Activated CD8-positive, alpha-beta memory T cell treated with anti-CD3 and anti-CD28 coated beads, Interleukin-2, amount 10 ng/mL, durations not matched to agents 7 days and 5 days (primary cell): ENCODE measurements around the gene DSCAM. TPM values are rescaled to one million over a fixed set of nuclear protein-coding genes. Genes with fewer than 3 reads are reported as not detected.
"Not testable (repeated sequence)": the region's sequence is repeated elsewhere in the genome, so short reads cannot be mapped to it uniquely, and the experiment has no call there.

ENCODE experiments used
- ATAC-seq: fragments of 150-1000 bp; cut with Tn5 transposase; one replicate; pipeline ENCODE4 v1.10.0; 2021; ENCODE audit warnings: moderate library complexity
- CTCF ChIA-PET: fragments of 350-600 bp; sonication (Branson Sonifier 250); formaldehyde crosslinking; loops from one replicate; lab custom pipeline; 2021; ENCODE audit warnings: antibody characterized with exemption; lab: Charles Lee
- DNase-seq: peaks from one replicate; pipeline ENCODE4 v3.0.0-alpha.2; 2020
- H3K27ac Mint-ChIP-seq: one replicate; pipeline ENCODE4 v1.8.0; 2021; ENCODE audit warnings: mild to moderate bottlenecking, mixed read lengths
- H3K27me3 Mint-ChIP-seq: one replicate; pipeline ENCODE4 v1.8.0; 2021; ENCODE audit warnings: mixed read lengths
- H3K36me3 Mint-ChIP-seq: one replicate; pipeline ENCODE4 v1.8.0; 2021; ENCODE audit warnings: mild to moderate bottlenecking, mixed read lengths
- H3K4me1 Mint-ChIP-seq: one replicate; pipeline ENCODE4 v1.8.0; 2021; ENCODE audit warnings: mixed read lengths
- H3K4me3 Mint-ChIP-seq: one replicate; pipeline ENCODE4 v1.8.0; 2021; ENCODE audit warnings: mild to moderate bottlenecking, moderate library complexity, mixed read lengths
- H3K9me3 Mint-ChIP-seq: one replicate; pipeline ENCODE4 v1.8.0; 2022; ENCODE audit warnings: low read depth, mixed read lengths
- total RNA-seq, 2 experiments: library from RNA; stranded (reverse); gene quantifications; one replicate each; pipeline ENCODE4 v1.2.3, GENCODE V29; 2021

The DSCAM gene
- total RNA-seq, 2 experiments from 2014 or later: not detected

DNA sequence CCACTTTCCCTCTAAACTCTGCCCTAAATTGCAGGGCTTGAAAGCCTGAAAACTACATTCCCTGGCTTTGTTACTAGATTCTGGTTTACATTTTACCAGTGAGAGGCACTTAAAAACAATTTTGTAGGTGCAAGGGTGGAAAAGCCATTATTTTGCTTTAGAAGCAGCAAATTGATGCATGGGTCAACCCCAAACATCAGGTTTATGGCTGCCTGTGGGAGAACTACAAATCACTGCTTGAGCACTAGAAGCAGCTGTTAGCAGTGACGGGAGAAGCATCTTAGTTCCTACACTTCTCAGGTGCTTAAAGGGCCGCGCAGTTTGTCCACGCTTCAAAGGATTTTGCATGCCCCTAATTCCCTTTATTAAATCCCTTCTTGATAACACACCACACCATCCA, 562.5 kb downstream of the DSCAM start:
- no peaks in the 10 kb centered on the region for H3K4me1 Mint-ChIP-seq
- H3K9me3 Mint-ChIP-seq: peaks cover 13% of the 10 kb centered on the region
- H3K27me3 Mint-ChIP-seq: no peaks in the 10 kb centered on the region
- peaks cover 2% of the 10 kb centered on the region for H3K36me3 Mint-ChIP-seq
- CTCF ChIA-PET: no interaction called here
- no peak for ATAC-seq
- H3K27ac Mint-ChIP-seq: no peak overlapping the region
- H3K4me3 Mint-ChIP-seq: no peak overlapping the region
- no peak for DNase-seq

DNA sequence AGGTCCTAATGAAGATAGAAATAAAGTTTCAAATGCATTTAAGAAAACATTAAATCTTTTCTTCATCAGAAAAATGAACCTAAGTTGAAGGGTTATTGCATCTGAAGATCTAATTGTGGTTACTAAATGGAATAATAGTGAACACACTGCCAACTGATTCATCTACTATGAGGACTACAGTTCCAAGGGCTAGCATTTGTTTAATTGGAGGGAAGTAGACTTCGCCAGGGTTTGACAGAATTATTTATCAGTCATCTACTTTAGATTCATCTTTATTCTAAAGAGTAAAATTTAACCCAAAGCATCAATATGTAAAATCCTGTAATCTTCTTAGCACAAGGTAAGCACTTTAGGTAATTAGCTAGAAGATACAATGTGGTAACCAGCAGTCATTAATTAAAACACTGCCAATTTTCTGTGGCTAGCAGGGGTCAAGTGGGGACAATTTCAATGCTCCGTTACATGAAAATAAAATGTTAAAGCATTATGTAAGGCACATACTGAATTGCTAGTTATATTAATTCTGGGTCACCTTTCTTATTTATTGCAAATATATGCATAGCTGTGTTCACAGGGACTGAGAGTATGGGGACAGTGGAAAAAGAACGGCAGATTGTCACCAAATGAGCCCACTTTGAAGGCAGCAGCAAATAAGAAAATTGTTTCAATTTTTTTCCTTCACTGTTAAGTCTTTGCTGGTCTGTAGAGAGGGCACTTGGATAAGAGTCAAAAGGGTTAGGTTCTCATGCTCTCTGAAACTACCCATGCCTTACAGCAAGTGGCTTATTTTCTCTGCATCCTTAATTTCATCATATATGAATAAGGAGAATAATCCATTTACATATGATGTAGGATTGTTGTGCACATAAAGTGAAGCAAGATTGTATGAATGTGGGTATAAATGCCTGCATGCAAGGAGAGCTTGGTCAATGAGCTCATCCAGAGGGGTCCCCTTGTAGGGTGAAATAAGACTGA, 563.8 kb downstream of the DSCAM start:
- ATAC-seq (no peak), DNase-seq (no peak)
- no peaks in the 10 kb centered on the region for H3K27me3 Mint-ChIP-seq
- CTCF ChIA-PET: no interaction called here
- no peak overlapping the region for H3K27ac Mint-ChIP-seq
- H3K9me3 Mint-ChIP-seq: peaks cover 13% of the 10 kb centered on the region
- no peaks in the 10 kb centered on the region for H3K4me1 Mint-ChIP-seq
- H3K36me3 Mint-ChIP-seq: peaks cover 2% of the 10 kb centered on the region
- H3K4me3 Mint-ChIP-seq: no peak overlapping the region

DNA sequence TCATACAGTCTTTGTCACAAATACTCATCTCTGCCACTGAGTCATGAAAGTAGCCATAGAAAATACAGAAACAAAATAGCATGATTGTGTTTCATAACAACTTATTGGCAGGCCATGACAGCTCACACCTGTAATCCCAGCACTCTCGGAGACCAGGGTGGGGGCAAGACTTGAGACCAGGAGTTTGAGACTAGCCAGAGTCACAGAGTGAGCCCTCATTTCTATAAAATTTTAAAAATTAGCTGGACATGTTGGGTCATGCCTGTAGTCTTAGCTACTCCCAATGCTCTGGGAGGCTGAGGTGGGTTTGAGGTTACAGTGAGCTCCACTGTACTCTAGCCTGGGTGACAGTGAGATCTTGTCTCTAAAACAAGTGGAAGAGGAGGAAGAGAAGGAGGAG, 568.6 kb downstream of the DSCAM start:
- no peaks in the 10 kb centered on the region for H3K4me1 Mint-ChIP-seq
- CTCF ChIA-PET: no interaction called here

DNA sequence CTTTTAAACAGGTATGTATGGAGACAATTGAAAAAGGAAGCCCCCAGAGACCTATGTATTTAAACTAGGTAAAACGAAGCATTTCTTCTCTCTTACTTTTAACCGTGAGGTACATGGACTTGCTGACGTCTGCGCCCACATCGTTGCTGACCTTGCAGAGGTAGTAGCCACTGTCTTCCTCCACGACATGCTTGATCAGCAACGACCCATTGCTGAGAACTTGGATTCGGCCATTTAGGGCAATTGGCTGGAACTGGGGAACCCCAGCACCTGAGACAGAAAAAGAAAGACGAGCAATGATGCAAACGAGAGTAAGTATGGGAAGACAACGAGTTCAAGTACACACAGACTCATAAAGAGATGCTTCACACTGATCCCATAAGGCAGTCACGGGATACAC, 571.0 kb downstream of the DSCAM start:
- no peak for DNase-seq
- CTCF ChIA-PET: no interaction called here
- no peak for ATAC-seq
- Mint-ChIP-seq H3K27ac (no peak overlapping the region), H3K4me3 (no peak overlapping the region), H3K9me3 (peaks cover 4% of the 10 kb centered on the region), H3K27me3 (no peaks in the 10 kb centered on the region), H3K4me1 (no peaks in the 10 kb centered on the region), H3K36me3 (no peaks in the 10 kb centered on the region)

More for the DNA sequence above, 568.6 kb downstream of the DSCAM start:
- Mint-ChIP-seq H3K27ac (no peak overlapping the region), H3K9me3 (peaks cover 4% of the 10 kb centered on the region), H3K4me3 (no peak overlapping the region), H3K36me3 (no peaks in the 10 kb centered on the region), H3K27me3 (no peaks in the 10 kb centered on the region)
- ATAC-seq: no peak
- no peak for DNase-seq

DNA sequence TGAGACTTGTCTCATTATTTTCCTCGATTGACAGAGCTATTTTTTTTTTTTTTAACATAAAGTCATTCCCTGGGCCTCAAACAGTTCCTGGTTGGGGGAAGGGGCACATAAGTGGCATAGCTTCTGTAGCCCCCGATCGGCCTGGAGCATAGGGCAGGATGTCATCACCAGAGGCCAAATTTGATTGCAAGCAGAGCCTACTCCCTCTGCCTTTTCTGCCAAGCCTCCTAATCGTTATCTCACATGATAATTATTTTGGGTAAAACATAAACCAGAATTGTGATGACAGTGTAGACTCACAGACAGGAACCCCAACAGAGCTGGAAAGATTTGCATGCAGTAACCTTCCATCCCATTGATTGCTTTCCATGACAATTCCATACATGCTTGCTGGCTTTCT, 574.9 kb downstream of the DSCAM start:
- peaks cover 6% of the 10 kb centered on the region for H3K9me3 Mint-ChIP-seq
- no peak overlapping the region for H3K27ac Mint-ChIP-seq
- no peaks in the 10 kb centered on the region for H3K4me1 Mint-ChIP-seq
- CTCF ChIA-PET: no interaction called here
- DNase-seq (no peak), ATAC-seq (no peak)
- no peaks in the 10 kb centered on the region for H3K36me3 Mint-ChIP-seq
- no peaks in the 10 kb centered on the region for H3K27me3 Mint-ChIP-seq
- H3K4me3 Mint-ChIP-seq: no peak overlapping the region

DNA sequence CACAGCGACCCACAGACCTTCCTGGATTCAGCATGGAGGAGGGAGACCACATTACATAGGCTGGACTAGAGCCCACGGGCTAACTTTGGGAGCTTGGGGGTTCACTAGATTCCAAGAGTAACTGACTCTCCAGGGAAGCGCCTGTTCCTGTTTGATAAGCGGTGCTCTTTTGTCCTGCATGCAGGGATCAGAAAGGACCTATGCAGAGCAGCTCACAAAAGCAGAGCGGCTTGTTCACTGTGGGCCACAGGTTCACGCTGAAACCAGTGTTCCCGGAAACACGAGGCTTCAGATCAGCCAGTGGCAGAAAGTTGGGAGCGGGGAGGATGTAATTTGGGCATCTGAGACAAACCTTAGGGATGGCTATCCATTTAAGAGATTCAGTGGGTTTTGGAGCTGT, 575.8 kb downstream of the DSCAM start:
- H3K9me3 Mint-ChIP-seq: peaks cover 6% of the 10 kb centered on the region
- no peaks in the 10 kb centered on the region for H3K4me1 Mint-ChIP-seq
- H3K27ac Mint-ChIP-seq: no peak overlapping the region
- CTCF ChIA-PET: no interaction called here
- no peak overlapping the region for H3K4me3 Mint-ChIP-seq
- H3K36me3 Mint-ChIP-seq: no peaks in the 10 kb centered on the region
- no peaks in the 10 kb centered on the region for H3K27me3 Mint-ChIP-seq
- DNase-seq (no peak), ATAC-seq (no peak)

DNA sequence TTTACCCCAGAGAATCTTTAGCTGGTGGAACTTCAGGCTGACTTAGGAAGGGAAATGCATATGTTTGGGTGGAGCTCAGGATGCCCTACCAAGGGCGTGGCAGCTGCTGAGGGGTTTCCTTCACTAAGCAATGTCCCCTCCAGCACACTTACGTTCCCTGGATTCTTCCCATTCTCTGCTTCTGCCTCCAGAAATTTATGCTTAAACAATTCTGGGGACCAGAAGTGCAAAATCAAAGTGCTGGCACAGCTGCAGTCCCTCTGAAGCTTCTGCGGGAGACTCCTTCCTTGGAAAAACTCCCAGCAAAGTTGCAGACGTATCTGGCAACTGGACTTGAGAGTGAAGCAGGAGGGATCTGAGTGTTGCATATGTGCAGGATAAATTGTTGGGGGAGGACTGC, 576.9 kb downstream of the DSCAM start:
- H3K9me3 Mint-ChIP-seq: peaks cover 6% of the 10 kb centered on the region
- DNase-seq (no peak), ATAC-seq (no peak)
- CTCF ChIA-PET: no interaction called here
- no peak overlapping the region for H3K4me3 Mint-ChIP-seq
- no peaks in the 10 kb centered on the region for H3K4me1 Mint-ChIP-seq
- H3K36me3 Mint-ChIP-seq: no peaks in the 10 kb centered on the region
- no peaks in the 10 kb centered on the region for H3K27me3 Mint-ChIP-seq
- H3K27ac Mint-ChIP-seq: no peak overlapping the region

DNA sequence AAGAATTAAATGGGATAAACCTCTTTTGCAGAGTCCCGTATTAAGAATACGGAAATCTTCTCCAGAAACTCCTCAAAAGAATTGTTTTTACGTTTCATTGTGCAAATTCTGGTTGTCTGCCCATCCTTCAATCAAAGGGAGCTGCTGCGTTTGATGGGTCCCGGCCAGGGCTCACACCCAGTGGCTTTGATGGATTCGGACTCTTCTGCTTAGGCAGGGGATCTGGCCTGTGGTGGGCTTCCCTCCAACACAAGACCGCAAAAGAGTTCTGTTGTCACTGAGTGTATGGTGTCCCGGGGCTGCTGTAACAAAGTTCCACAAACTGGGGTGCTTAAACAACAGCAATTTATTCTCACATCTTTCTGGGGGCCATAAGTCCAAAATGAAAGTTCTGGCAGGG, 577.7 kb downstream of the DSCAM start:
- H3K27me3 Mint-ChIP-seq: no peaks in the 10 kb centered on the region
- ATAC-seq: no peak
- H3K4me1 Mint-ChIP-seq: no peaks in the 10 kb centered on the region
- H3K9me3 Mint-ChIP-seq: peaks cover 6% of the 10 kb centered on the region
- no peak for DNase-seq
- CTCF ChIA-PET: no interaction called here
- no peaks in the 10 kb centered on the region for H3K36me3 Mint-ChIP-seq
- no peak overlapping the region for H3K4me3 Mint-ChIP-seq
- H3K27ac Mint-ChIP-seq: no peak overlapping the region

DNA sequence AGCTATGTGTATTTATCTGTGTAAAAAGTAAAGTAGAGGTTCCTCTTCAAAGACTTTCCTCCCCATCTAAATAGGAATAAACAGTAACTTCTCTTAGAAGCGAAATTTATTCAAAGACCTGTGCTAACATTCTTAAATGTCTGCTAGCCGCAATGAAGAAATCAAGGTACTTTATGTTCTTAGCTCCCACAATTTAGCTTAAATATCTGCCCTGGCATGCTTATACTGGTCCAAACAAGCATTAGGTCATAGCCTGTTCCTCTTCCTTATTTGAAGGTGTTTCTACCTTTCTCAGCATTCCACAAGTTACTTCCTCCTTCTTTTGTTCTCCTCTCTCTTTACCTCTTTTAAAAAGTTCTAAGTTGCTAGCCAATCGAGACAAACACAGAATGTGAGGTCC, 588.5 kb downstream of the DSCAM start:
- H3K9me3 Mint-ChIP-seq: peaks cover 16% of the 10 kb centered on the region
- H3K4me1 Mint-ChIP-seq, H3K4me3 Mint-ChIP-seq, ATAC-seq, DNase-seq, CTCF ChIA-PET, H3K36me3 Mint-ChIP-seq, H3K27me3 Mint-ChIP-seq, H3K27ac Mint-ChIP-seq: not testable (repeated sequence)

DNA sequence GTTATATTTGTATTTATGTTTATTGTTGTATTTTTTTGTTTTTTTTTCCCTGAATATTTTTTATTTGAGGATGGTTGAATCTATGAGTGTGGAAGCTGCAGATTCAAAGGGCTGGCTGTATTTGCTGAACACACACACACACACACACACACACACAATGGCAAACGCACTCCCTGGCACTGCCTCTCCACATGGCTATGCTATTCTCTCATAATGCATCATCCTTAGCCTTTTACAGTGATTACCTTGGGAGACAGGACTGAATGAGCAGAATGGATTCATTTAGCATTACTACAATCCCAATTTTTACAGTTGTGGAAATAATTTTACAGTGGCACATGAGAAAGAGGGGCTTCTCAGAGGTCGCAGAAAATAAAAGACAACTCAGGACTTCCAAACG, 589.6 kb downstream of the DSCAM start:
- Mint-ChIP-seq H3K36me3 (no peaks in the 10 kb centered on the region), H3K4me3 (no peak overlapping the region), H3K4me1 (no peaks in the 10 kb centered on the region), H3K27ac (no peak overlapping the region), H3K27me3 (no peaks in the 10 kb centered on the region), H3K9me3 (peaks cover 19% of the 10 kb centered on the region)
- DNase-seq (no peak), ATAC-seq (no peak)
- CTCF ChIA-PET: no interaction called here

DNA sequence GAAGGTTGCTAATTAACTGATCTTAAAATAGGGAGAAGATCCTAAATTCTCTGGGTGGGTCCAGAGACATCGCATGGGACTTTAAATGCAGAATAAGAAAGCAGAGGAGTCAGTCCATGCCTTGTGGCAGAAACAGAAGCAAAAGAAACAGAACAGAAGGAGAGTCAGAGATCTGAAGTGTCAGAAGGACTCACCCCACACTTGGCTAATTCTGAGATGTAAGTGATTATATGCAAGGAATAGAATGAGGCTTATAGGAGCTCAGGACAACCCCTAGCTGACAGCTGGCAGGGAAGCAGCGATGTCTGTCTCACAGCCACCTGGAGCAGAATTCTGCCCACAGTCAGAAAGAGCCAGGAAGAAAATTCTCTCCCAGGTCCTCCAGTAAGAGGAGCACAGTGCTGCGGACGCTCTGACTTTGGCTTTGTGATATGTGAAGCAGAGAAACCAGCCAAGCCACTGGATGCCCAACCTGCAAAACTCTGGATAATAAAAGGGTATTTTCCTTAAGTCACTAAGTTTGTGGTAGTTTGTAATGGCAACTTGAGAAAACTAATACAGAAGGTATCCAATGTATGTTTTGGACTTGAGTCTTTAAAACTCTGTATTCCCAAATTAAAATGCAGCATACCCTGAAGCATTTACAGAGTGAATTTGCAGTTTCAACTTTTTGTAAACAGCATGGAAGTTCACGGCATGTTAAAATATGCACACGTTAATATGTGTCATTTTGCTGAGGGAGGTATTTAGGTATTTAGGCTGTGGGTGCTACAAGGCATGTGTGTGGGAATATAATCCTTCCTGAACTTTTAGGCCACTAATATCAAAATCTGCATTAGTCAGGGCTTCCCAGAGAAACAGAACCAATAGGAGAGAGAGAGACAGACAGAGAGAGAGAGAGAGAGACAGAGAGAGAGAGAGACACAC, 591.2 kb downstream of the DSCAM start:
- Mint-ChIP-seq H3K27ac (no peak overlapping the region), H3K36me3 (no peaks in the 10 kb centered on the region), H3K9me3 (peaks cover 23% of the 10 kb centered on the region), H3K27me3 (no peaks in the 10 kb centered on the region), H3K4me3 (no peak overlapping the region), H3K4me1 (no peaks in the 10 kb centered on the region)
- ATAC-seq (no peak), DNase-seq (no peak)
- CTCF ChIA-PET: no interaction called here

DNA sequence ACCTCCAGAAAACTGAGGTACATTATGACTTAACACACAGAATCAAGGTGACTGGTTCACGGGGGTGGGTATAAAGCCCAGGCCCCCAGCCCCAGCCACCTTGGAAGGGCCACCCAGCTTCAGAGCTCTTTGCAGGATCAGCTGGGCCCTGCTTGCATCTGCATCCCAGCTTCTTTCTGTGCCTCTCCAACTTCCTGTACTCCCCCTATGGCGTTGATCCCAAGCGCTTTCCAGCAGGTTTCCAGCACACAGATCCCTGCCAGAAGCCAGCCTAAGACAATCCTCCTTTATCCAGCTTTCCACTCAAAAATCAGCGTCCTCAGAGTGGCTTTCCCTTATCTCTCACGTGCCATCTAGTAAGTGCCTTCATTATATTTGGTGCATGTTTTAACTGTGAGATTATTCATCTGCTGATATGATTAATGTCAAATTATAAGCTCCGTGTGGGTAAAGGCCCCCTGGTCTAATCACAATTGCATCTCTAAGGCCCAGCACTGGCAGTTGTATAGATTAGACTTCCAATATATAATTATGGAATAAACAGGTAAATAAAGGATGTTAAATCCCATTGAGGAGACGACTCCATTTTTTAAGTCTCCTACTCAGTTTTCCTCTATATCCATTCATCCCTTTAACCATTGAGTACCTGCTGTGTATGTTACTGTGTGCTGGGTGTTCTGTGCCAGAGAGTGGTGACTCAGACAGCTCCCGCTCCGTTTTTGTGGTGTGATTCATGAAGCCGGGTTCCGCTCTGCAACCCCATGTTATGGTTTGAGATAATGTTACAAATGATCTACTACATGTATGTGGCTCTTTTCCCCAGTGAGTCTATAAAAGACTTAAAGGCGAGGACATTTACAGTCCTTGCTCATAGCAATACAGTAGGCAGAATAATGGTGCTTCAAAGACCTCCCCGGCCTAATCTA, 592.2 kb downstream of the DSCAM start:
- H3K9me3 Mint-ChIP-seq: peaks cover 24% of the 10 kb centered on the region
- CTCF ChIA-PET: no interaction called here
- no peaks in the 10 kb centered on the region for H3K27me3 Mint-ChIP-seq
- H3K36me3 Mint-ChIP-seq: no peaks in the 10 kb centered on the region
- no peak overlapping the region for H3K4me3 Mint-ChIP-seq
- DNase-seq: no peak
- H3K4me1 Mint-ChIP-seq: no peaks in the 10 kb centered on the region
- H3K27ac Mint-ChIP-seq: no peak overlapping the region
- no peak for ATAC-seq

DNA sequence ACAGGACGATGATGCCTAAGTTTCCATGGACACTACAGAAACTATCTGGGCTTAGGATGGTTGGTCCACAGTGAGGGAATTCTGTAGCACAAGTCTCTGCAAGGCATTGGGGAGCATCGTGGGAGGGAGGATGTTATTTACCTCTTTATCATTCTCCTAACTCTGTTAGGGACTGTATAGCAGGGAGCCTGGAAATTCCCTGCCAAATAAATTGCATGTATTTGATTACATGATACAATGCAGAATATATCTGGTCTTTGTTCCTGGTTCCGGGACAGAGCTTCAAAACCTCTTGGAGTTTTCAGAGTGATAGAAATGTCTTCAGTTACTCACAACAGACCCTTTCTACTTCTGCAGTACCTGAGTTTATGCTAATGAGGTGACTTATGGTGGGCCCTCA, 593.8 kb downstream of the DSCAM start:
- Mint-ChIP-seq H3K36me3 (peaks cover 2% of the 10 kb centered on the region), H3K27me3 (no peaks in the 10 kb centered on the region), H3K9me3 (peaks cover 32% of the 10 kb centered on the region), H3K4me1 (no peaks in the 10 kb centered on the region), H3K4me3 (no peak overlapping the region), H3K27ac (no peak overlapping the region)
- CTCF ChIA-PET: no interaction called here
- DNase-seq (no peak), ATAC-seq (no peak)
